ENCODE measurements around the gene ACVR2A.

The ACVR2A gene

DNA sequence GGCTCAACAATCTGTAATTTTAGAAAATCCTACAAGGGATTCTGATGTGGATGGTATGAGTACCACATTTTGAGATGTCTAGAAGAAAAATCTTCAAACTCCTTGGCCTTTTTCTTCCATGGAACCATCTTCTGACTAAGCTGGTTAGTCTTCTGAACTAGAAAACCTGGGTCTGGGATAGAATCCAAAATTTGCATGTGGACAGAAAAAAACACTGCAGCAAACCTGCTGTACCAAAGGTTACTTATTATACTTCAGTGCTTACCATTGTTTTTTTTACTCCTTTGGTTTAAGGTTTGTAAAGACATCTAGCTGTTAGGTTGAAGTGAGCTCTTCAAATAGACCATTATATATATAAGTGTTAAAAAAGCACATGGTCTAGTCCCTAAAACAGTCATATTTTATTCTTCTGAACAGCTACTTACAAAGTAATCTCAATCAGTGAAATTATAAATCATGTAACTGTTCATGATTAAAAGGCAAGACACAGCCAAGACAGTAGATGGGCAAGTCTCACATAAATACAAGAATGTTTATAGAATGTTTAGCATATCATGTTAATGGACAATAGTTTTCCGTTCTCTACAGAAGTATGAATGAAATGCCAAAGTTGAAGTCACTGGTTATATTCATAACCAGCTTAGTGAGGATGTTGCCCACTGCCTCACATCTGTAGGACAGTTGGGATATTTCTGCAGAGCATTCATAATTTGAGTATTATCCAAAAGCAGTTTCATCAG lies 90.2 kb downstream of the ACVR2A start:
- DNase-seq (ENCODE audit: low read depth): no peak
- TF ChIP-seq, protein P1, sequence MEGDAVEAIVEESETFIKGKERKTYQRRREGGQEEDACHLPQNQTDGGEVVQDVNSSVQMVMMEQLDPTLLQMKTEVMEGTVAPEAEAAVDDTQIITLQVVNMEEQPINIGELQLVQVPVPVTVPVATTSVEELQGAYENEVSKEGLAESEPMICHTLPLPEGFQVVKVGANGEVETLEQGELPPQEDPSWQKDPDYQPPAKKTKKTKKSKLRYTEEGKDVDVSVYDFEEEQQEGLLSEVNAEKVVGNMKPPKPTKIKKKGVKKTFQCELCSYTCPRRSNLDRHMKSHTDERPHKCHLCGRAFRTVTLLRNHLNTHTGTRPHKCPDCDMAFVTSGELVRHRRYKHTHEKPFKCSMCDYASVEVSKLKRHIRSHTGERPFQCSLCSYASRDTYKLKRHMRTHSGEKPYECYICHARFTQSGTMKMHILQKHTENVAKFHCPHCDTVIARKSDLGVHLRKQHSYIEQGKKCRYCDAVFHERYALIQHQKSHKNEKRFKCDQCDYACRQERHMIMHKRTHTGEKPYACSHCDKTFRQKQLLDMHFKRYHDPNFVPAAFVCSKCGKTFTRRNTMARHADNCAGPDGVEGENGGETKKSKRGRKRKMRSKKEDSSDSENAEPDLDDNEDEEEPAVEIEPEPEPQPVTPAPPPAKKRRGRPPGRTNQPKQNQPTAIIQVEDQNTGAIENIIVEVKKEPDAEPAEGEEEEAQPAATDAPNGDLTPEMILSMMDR (IDR thresholded peaks at IDR 0.05; ENCODE audit: insufficient read depth, low read depth, low read length, missing control alignments): no peak

DNA sequence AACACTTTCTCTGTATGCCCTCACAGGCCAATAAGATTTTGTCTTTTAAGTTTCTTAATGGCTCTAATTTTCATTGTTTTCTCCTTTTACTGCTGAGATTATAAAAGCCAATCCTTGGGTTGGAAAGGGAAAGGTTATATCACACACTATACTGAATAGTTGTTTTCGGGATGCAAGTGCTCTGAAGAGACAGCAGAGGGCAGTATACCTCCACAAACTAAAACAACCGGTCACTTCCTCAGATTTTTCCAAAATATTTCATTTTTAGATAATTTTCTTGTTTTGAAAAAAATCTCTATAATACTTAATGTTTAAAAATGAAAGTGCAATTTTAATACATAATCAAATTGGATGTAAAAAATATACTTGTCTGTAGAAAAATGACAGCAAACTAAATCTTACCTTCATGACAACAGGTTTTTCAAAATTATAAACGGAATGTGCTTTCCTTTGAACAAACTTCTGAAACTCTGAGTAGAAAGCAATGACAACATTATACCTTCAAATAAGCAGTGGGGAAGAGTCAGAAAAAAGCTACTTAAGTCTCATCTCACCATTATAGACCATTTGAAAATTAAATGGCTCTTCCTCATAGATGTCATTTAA lies 93.0 kb downstream of the ACVR2A start:
- H3K4me3 ChIP-seq (ENCODE audit: low read length): no peak overlapping the region
- DNase-seq (ENCODE audit: low read depth): peak; percentile 31
- TF ChIP-seq, protein P1 (IDR thresholded peaks at IDR 0.05; ENCODE audit: insufficient read depth, low read depth, low read length, missing control alignments): peak; percentile 89

More for the DNA sequence above, 90.2 kb downstream of the ACVR2A start:
- no peak overlapping the region for H3K4me3 ChIP-seq (ENCODE audit: low read length)

DNA sequence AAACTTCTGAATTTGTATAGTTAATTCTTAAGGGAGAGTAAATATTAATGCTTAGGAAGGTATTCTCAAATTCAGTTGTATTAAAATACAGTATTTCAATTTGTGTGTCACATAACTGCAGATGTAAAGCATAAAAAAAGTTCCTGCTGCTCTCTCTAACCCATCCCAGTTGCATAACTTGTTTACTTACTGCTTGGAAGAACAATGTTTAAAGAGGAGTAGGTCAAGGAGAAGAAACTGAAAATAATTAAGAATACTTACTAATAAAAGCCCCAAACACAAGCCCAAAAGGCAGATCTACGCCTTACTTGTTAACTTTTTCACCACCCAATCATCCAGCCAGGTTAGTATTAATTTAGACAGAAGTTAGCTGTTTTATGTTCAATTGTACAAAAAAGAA lies 94.5 kb downstream of the ACVR2A start:
- no peak overlapping the region for H3K4me3 ChIP-seq (ENCODE audit: low read length)
- DNase-seq (ENCODE audit: low read depth): no peak
- TF ChIP-seq, protein P1 (IDR thresholded peaks at IDR 0.05; ENCODE audit: insufficient read depth, low read depth, low read length, missing control alignments): no peak

DNA sequence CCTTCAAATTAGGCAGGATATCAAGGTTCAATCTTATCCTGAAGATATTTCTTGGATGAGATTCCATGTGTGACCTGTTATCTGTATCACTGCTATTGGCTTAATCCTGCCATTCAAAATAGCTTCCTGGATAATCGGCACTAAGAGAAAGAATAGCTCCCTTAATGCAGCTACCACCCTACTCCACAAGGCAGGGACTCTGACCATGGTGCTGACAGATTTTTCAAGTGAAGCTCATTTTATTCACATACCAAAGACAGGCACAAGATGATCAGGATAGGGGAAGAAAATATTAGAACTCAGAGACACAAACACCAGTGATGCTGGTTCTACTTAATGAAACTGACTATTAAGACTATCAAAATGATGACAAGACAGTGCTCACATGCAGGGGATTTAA lies 100.8 kb downstream of the ACVR2A start:
- peak; percentile 14 for DNase-seq (ENCODE audit: low read depth)
- TF ChIP-seq, protein P1 (IDR thresholded peaks at IDR 0.05; ENCODE audit: insufficient read depth, low read depth, low read length, missing control alignments): no peak
- H3K4me3 ChIP-seq (ENCODE audit: low read length): no peak overlapping the region

DNA sequence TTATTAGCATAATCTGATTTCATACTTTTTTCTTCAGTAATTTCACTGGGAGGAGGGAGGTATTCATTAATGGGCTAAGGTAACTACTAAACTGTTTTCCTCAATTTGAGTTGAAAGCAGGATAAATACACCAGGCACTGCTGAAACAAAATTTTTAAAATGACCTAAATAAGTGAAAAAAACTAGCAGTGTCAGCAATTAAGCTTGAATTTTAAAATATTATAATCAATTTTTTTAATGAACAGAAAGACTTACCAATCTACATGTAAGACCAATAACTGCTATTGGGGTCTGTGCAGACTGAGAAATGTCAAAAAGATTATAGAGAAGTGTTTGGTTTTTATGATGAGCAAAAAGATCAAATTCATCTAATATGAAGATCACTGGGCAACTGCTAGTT lies 107.3 kb downstream of the ACVR2A start:
- no peak overlapping the region for H3K4me3 ChIP-seq (ENCODE audit: low read length)
- no peak for DNase-seq (ENCODE audit: low read depth)
- TF ChIP-seq, protein P1 (IDR thresholded peaks at IDR 0.05; ENCODE audit: insufficient read depth, low read depth, low read length, missing control alignments): no peak

DNA sequence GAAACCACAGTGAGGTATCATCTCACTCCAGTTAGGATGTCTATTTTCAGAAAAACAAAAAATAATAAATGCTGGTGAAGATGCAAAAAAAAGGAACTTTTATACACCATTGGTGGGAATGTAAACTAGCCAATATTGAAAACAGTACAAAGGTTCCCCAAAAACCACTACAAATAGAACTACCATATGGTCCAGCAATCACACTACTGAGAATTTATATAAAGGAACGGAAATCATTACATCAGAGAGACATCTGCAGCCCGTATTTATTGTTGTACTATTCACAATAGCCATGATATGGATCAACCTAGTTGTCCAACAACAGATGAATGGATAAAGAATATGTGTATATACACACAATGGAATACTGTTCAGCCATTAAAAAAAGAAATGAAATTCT lies 123.7 kb downstream of the ACVR2A start:
- DNase-seq (ENCODE audit: low read depth): no peak
- TF ChIP-seq, protein P1 (IDR thresholded peaks at IDR 0.05; ENCODE audit: insufficient read depth, low read depth, low read length, missing control alignments): no peak
- H3K4me3 ChIP-seq (ENCODE audit: low read length): no peak overlapping the region

Data from epithelial cell of esophagus (primary cell).